ENCODE measurements around the gene SPAG16.

- no peak for TF ChIP-seq POLR2A (IDR thresholded peaks at IDR 0.05)
- TF ChIP-seq, protein P1, sequence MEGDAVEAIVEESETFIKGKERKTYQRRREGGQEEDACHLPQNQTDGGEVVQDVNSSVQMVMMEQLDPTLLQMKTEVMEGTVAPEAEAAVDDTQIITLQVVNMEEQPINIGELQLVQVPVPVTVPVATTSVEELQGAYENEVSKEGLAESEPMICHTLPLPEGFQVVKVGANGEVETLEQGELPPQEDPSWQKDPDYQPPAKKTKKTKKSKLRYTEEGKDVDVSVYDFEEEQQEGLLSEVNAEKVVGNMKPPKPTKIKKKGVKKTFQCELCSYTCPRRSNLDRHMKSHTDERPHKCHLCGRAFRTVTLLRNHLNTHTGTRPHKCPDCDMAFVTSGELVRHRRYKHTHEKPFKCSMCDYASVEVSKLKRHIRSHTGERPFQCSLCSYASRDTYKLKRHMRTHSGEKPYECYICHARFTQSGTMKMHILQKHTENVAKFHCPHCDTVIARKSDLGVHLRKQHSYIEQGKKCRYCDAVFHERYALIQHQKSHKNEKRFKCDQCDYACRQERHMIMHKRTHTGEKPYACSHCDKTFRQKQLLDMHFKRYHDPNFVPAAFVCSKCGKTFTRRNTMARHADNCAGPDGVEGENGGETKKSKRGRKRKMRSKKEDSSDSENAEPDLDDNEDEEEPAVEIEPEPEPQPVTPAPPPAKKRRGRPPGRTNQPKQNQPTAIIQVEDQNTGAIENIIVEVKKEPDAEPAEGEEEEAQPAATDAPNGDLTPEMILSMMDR (IDR thresholded peaks at IDR 0.05), result no peak
- TF ChIP-seq POLR2AphosphoS5 (IDR thresholded peaks at IDR 0.05), result no peak
These were observed 1.9 kb downstream of the SPAG16 start for GRCh38 chr2:213286161-213286560.

Data from prostate gland (tissue), 2 donors.